ENCODE data around the gene CSDE1. TPM values are rescaled to one million over a fixed set of nuclear protein-coding genes. Genes with fewer than 3 reads are reported as not detected.
A peak's percentile ranks its signal among the peaks of the same experiment; 100 is the strongest.

CSDE1 gene
- polyA plus RNA-seq, 1 of the 3 experiments (the other 2 are of a cell fraction), result 151 TPM

GRCh38 chr1:114716304-114717170, 41.2 kb downstream of the CSDE1 start, which contains the start of gene NRAS (continued):
- TF ChIP-seq CTCF (IDR thresholded peaks at IDR 0.05), result no peak
- peak; percentile 100 for TF ChIP-seq MXI1 (IDR thresholded peaks at IDR 0.05; ENCODE audit: low read depth, low read length)
- peak; percentile 98 for TF ChIP-seq SIN3A (IDR thresholded peaks at IDR 0.05; ENCODE audit: borderline replicate concordance, low read depth, low read length)
- TF ChIP-seq RFX5 (IDR thresholded peaks at IDR 0.05; ENCODE audit: low read length), result no peak
- TF ChIP-seq ELF1 (IDR thresholded peaks at IDR 0.05), result peak; percentile 92
- TF ChIP-seq TEAD4 (IDR thresholded peaks at IDR 0.05; ENCODE audit: borderline replicate concordance, insufficient read depth), result 0 out of 2 replicates have a peak, but pooled peaks have one; percentile 7
- TF ChIP-seq NFIC (IDR thresholded peaks at IDR 0.05; ENCODE audit: borderline replicate concordance), result no peak
- TF ChIP-seq YY1 (IDR thresholded peaks at IDR 0.05; ENCODE audit: low read depth), result peak; percentile 76; the same call in 1 of the 2 replicates
- peak; percentile 96 for TF ChIP-seq POLR2AphosphoS5 (IDR thresholded peaks at IDR 0.05; ENCODE audit: low read depth, low read length)
- TF ChIP-seq GABPA (IDR thresholded peaks at IDR 0.05; ENCODE audit: low read depth), result peak; percentile 80
- no peak for TF ChIP-seq RCOR1 (IDR thresholded peaks at IDR 0.05; ENCODE audit: low read length)
- TF ChIP-seq GATA2 (CRISPR knock-in tag; IDR thresholded peaks at IDR 0.05), result no peak
- peak; percentile 64 for TF ChIP-seq TAF1 (IDR thresholded peaks at IDR 0.05; ENCODE audit: borderline replicate concordance, low read depth, low read length)
- no peak for TF ChIP-seq RXRA (IDR thresholded peaks at IDR 0.05; ENCODE audit: borderline replicate concordance, low read depth)
- TF ChIP-seq USF2 (IDR thresholded peaks at IDR 0.05; ENCODE audit: borderline replicate concordance, low read depth, low read length), result peak; percentile 87
- TF ChIP-seq NRF1 (IDR thresholded peaks at IDR 0.05; ENCODE audit: low read depth, low read length), result no peak

- Histone ChIP-seq H3K9me2 (no peaks in the 10 kb centered on the region), H3K9ac (peak overlapping the region; percentile 98), H3K27ac (ENCODE audit: low read depth in 2 of 2, low read length in 1 of 2) (peak overlapping the region; percentile 85 to 93), H3F3A (replicated peaks; ENCODE audit: insufficient read depth) (peaks cover 38% of the 10 kb centered on the region), H3K4me2 (peak overlapping the region; percentile 76), H3K4me3 (ENCODE audit: low read depth in 2 of 2, low read length in 1 of 2) (peak overlapping the region; percentile 83 to 99), H3K9me3 (no peaks in the 10 kb centered on the region), H2AFZ (ENCODE audit: low read depth) (no peak overlapping the region), H3K27me3 (ENCODE audit: insufficient read depth) (no peaks in the 10 kb centered on the region), H3K36me3 (replicated peaks in 1 of 2; ENCODE audit: control insufficient read depth in 1 of 2, insufficient read depth in 2 of 2, low read length in 1 of 2) (peaks cover 68 to 73% of the 10 kb centered on the region in 2 experiments), H4K20me1 (ENCODE audit: insufficient read depth) (no peaks in the 10 kb centered on the region), H3K79me2 (ENCODE audit: insufficient read depth) (peaks cover 56% of the 10 kb centered on the region), H3K4me1 (ENCODE audit: control insufficient read depth in 1 of 2, insufficient read depth in 2 of 2, low read depth in 1 of 2, low read length in 1 of 2) (peaks cover 12 to 13% of the 10 kb centered on the region in 2 experiments; a peak in 3 of 4 replicates)
- CTCF ChIA-PET, result interaction anchor here (0.8 to 1.6 kb wide), 6 partner anchors 8 to 369 kb away, joined by 3 to 5 read pairs (median 3); no protein-coding TSS in a partner anchor
- no peak for TF ChIP-seq NRF1 (IDR thresholded peaks at IDR 0.05; ENCODE audit: low read depth, low read length)
- no peak for TF ChIP-seq CTCF (IDR thresholded peaks at IDR 0.05)
- TF ChIP-seq SMC3 (IDR thresholded peaks at IDR 0.05; ENCODE audit: low read depth, low read length), result no peak
- TF ChIP-seq RFX5 (IDR thresholded peaks at IDR 0.05; ENCODE audit: low read length), result no peak
- TF ChIP-seq FOSL2 (IDR thresholded peaks at IDR 0.05; ENCODE audit: borderline replicate concordance, low read depth), result no peak
- no peak for TF ChIP-seq PBX3 (IDR thresholded peaks at IDR 0.05)
- no peak for TF ChIP-seq MAX (IDR thresholded peaks at IDR 0.05; ENCODE audit: low read depth)
- no peak for TF ChIP-seq EZH2phosphoT487 (IDR thresholded peaks at IDR 0.05; ENCODE audit: borderline replicate concordance, low read depth)
- no peak for TF ChIP-seq ELF1 (IDR thresholded peaks at IDR 0.05)
- no peak for TF ChIP-seq MEF2A (IDR thresholded peaks at IDR 0.05; ENCODE audit: borderline replicate concordance, low read depth)
- no peak for TF ChIP-seq MXI1 (IDR thresholded peaks at IDR 0.05; ENCODE audit: low read depth, low read length)
- POLR2A ChIA-PET, result interaction anchor here (1.0 to 1.1 kb wide), 2 partner anchors 16 to 42 kb away, joined by 3 to 6 read pairs; partner anchors contain the start of gene CSDE1
- WGBS (ENCODE audit: low lambda C conversion rate), result 13% methylated on average over 4 of the region's 4 CpGs
- peak; percentile 22 for DNase-seq
Observed at GRCh38 chr1:114715952-114716303, 41.9 kb downstream of the CSDE1 start.

Measured in SK-N-SH (cell line).